Mesenchymal stem cell (in vitro differentiated cells and primary cell): Measurements from ENCODE around the gene CDH24.

Experiments
- DNase-seq: peaks from one replicate; pipeline ENCODE4 v3.0.0-alpha.2; 2013
- H2AFZ ChIP-seq: one replicate; pipeline ENCODE4 v1.6.1; 2013; ENCODE audit warnings: low read depth, mild to moderate bottlenecking, control low read depth, inconsistent platforms, low read length, moderate library complexity
- H2AK5ac ChIP-seq: 2 replicates; pipeline ENCODE4 v1.6.1; 2013; ENCODE audit warnings: low read length, moderate library complexity, mild to moderate bottlenecking, inconsistent platforms; ENCODE audit not compliant: severe bottlenecking
- H2BK120ac ChIP-seq: one replicate; pipeline ENCODE4 v1.6.1; 2013; ENCODE audit warnings: low read depth, mild to moderate bottlenecking, inconsistent platforms, low read length, moderate library complexity
- H2BK12ac ChIP-seq, 2 experiments: one replicate each; pipeline ENCODE4 v1.6.1; 2013; ENCODE audit warnings: inconsistent platforms in 2 of 2, low read length in 2 of 2, mild to moderate bottlenecking in 2 of 2, moderate library complexity in 2 of 2, control low read depth in 1 of 2
- H2BK15ac ChIP-seq: one replicate; pipeline ENCODE4 v1.6.1; 2013; ENCODE audit warnings: mild to moderate bottlenecking, low read depth, inconsistent platforms; ENCODE audit not compliant: poor library complexity, severe bottlenecking
- H2BK5ac ChIP-seq: 2 replicates; pipeline ENCODE4 v1.6.1; 2013; ENCODE audit warnings: low read depth, mild to moderate bottlenecking, low read length, control low read depth, inconsistent platforms; ENCODE audit not compliant: poor library complexity, severe bottlenecking
- H3K14ac ChIP-seq, 2 experiments: one replicate each; pipeline ENCODE4 v1.6.1; 2013; ENCODE audit warnings: inconsistent platforms in 2 of 2, low read length in 2 of 2, control low read depth in 1 of 2, mild to moderate bottlenecking in 1 of 2, moderate library complexity in 1 of 2
- H3K18ac ChIP-seq, 2 experiments: one replicate each; pipeline ENCODE4 v1.6.1; 2013; ENCODE audit warnings: inconsistent platforms in 2 of 2, low read length in 2 of 2, control low read depth in 1 of 2, low read depth in 1 of 2, mild to moderate bottlenecking in 1 of 2
- H3K23ac ChIP-seq, 2 experiments: one replicate each; pipeline ENCODE4 v1.6.1; 2013; ENCODE audit warnings: inconsistent platforms in 2 of 2, low read length in 2 of 2, mild to moderate bottlenecking in 2 of 2, moderate library complexity in 2 of 2, control low read depth in 1 of 2
- H3K27ac ChIP-seq: 2 replicates; pipeline ENCODE4 v1.5.1; 2013; ENCODE audit warnings: mild to moderate bottlenecking, moderate library complexity, low read length, control low read depth, inconsistent platforms; ENCODE audit not compliant: poor library complexity, severe bottlenecking
- H3K27me3 ChIP-seq, 2 experiments: 2 replicates each; pipeline versions ENCODE4 v1.6.1 to v1.7.0; 2013; ENCODE audit warnings: low read length in 2 of 2, mild to moderate bottlenecking in 2 of 2, moderate library complexity in 2 of 2, control low read depth in 1 of 2, inconsistent platforms in 1 of 2; ENCODE audit not compliant: control insufficient read depth in 1 of 2, insufficient read depth in 1 of 2
- H3K36me3 ChIP-seq, 2 experiments: 2 replicates each; pipeline versions ENCODE4 v1.6.1 to v1.7.0; 2013; ENCODE audit warnings: low read length in 2 of 2, control low read depth in 1 of 2, inconsistent platforms in 1 of 2, low read depth in 1 of 2, mild to moderate bottlenecking in 1 of 2; ENCODE audit not compliant: insufficient read depth in 2 of 2, control insufficient read depth in 1 of 2
- H3K4ac ChIP-seq, 2 experiments: one replicate each; pipeline ENCODE4 v1.6.1; 2013; ENCODE audit warnings: inconsistent platforms in 2 of 2, low read length in 2 of 2, mild to moderate bottlenecking in 2 of 2, moderate library complexity in 2 of 2, control low read depth in 1 of 2, low read depth in 1 of 2
- H3K4me1 ChIP-seq: 2 replicates; pipeline ENCODE4 v1.6.1; 2013; ENCODE audit warnings: low read depth, low read length, control low read depth; ENCODE audit not compliant: control insufficient read depth, insufficient read depth
- H3K4me2 ChIP-seq: 2 replicates; pipeline ENCODE4 v1.6.1; 2013; ENCODE audit warnings: low read length, mild to moderate bottlenecking, inconsistent platforms; ENCODE audit not compliant: poor library complexity, severe bottlenecking
- H3K4me3 ChIP-seq, 2 experiments: 2 replicates each; pipeline versions ENCODE4 v1.5.1 to v1.7.0; 2013; ENCODE audit warnings: low read length in 2 of 2, mild to moderate bottlenecking in 2 of 2, control low read depth in 1 of 2, low read depth in 1 of 2; ENCODE audit not compliant: insufficient read depth in 1 of 2
- H3K79me1 ChIP-seq: replicated peaks from 2 replicates; pipeline ENCODE4 v1.6.1; 2013; ENCODE audit warnings: mild to moderate bottlenecking, control low read depth, low read length, inconsistent platforms; ENCODE audit not compliant: poor library complexity, severe bottlenecking
- H3K9ac ChIP-seq: 2 replicates; pipeline ENCODE4 v1.7.0; 2013; ENCODE audit warnings: mild to moderate bottlenecking, low read length, moderate library complexity
- H3K9me3 ChIP-seq: 2 replicates; pipeline ENCODE4 v1.7.0; 2013; ENCODE audit warnings: mild to moderate bottlenecking, low read length; ENCODE audit not compliant: control insufficient read depth
- H4K8ac ChIP-seq: one replicate; pipeline ENCODE4 v1.6.1; 2013; ENCODE audit warnings: inconsistent platforms, mild to moderate bottlenecking, low read length, moderate library complexity
- H4K91ac ChIP-seq: one replicate; pipeline ENCODE4 v1.6.1; 2013; ENCODE audit warnings: mild to moderate bottlenecking, low read length, inconsistent platforms
- WGBS: methylation state at CpG from one replicate; pipeline ENCODE4 v1.1.7; 2013; ENCODE audit warnings: mixed read lengths; 5-methylcytosine and 5-hydroxymethylcytosine counted together

Gene CDH24

GRCh38 chr14:23033251-23033727 is 24.0 kb downstream of the CDH24 start:
- 97% methylated on average over 10 of the region's 10 CpGs for WGBS
- peak overlapping the region; percentile 48 for H3K4me2 ChIP-seq
- no peak for DNase-seq
- H3K23ac ChIP-seq = peak overlapping the region in 1 of 2 experiments; percentile 34
- no peak overlapping the region for H3K18ac ChIP-seq
- H3K4me3 ChIP-seq = peak overlapping the region in 1 of 2 experiments; percentile 95
- H4K8ac ChIP-seq = no peak overlapping the region
- peaks cover 7% of the 10 kb centered on the region for H3K4me1 ChIP-seq
- no peak overlapping the region for H2BK15ac ChIP-seq
- peak overlapping the region; percentile 49 for H2AK5ac ChIP-seq
- H3K4ac ChIP-seq = peak overlapping the region in 1 of 2 experiments; percentile 50
- no peaks in the 10 kb centered on the region for H3K9me3 ChIP-seq
- H2BK120ac ChIP-seq = no peak overlapping the region
- no peak overlapping the region for H2BK12ac ChIP-seq
- H3K27ac ChIP-seq = no peak overlapping the region
- peaks cover 24 to 41% of the 10 kb centered on the region in 2 experiments for H3K36me3 ChIP-seq
- no peak overlapping the region for H4K91ac ChIP-seq
- no peak overlapping the region for H2AFZ ChIP-seq
- no peak overlapping the region for H2BK5ac ChIP-seq
- no peak overlapping the region for H3K14ac ChIP-seq
- no peaks in the 10 kb centered on the region for H3K27me3 ChIP-seq
- peaks cover 7% of the 10 kb centered on the region for H3K79me1 ChIP-seq
- H3K9ac ChIP-seq = peak overlapping the region; percentile 99

GRCh38 chr14:23030936-23031335 is 26.4 kb downstream of the CDH24 start:
- Histone ChIP-seq H3K9me3 (no peaks in the 10 kb centered on the region), H3K18ac (no peak overlapping the region), H2AK5ac (no peak overlapping the region), H4K91ac (no peak overlapping the region), H3K79me1 (peaks cover 8% of the 10 kb centered on the region), H3K4me3 (no peak overlapping the region), H3K4ac (no peak overlapping the region), H3K4me1 (peaks cover 10% of the 10 kb centered on the region), H3K36me3 (peaks cover 33 to 53% of the 10 kb centered on the region in 2 experiments), H3K27ac (no peak overlapping the region), H3K9ac (no peak overlapping the region), H2BK120ac (no peak overlapping the region), H3K27me3 (no peaks in the 10 kb centered on the region), H2BK12ac (no peak overlapping the region), H4K8ac (no peak overlapping the region), H3K4me2 (no peak overlapping the region), H2BK15ac (no peak overlapping the region), H3K14ac (no peak overlapping the region), H2AFZ (no peak overlapping the region), H3K23ac (no peak overlapping the region), H2BK5ac (no peak overlapping the region)
- no peak for DNase-seq
- WGBS = 96% methylated on average over 4 of the region's 4 CpGs

DNA sequence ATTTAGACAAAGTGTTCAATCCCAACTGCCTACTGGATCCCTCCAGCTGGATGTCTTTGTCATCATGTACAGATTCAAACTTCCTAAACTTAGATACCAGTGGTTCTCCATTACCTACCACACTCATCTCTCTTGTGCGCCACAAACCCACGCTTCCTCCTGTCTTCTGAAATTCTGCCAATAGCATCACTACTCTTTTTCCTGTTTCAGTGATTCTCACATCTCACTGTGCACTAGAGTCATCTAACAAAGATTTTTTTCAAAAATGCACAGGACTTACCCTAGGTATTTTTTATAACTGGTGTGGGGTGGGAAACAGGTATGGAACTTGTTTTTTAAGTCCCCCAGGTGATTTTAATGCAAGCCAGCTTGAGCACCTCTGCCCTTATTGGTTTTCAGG is 28.5 kb downstream of the CDH24 start:
- Histone ChIP-seq H3K4me2 (no peak overlapping the region), H3K36me3 (peaks cover 36 to 65% of the 10 kb centered on the region in 2 experiments), H3K27me3 (no peaks in the 10 kb centered on the region), H3K9me3 (no peaks in the 10 kb centered on the region), H3K4me1 (peaks cover 17% of the 10 kb centered on the region), H4K8ac (no peak overlapping the region), H2AK5ac (no peak overlapping the region), H3K4ac (no peak overlapping the region), H4K91ac (no peak overlapping the region), H3K18ac (no peak overlapping the region), H2AFZ (no peak overlapping the region), H3K79me1 (peaks cover 9% of the 10 kb centered on the region), H2BK120ac (no peak overlapping the region), H2BK12ac (no peak overlapping the region), H3K14ac (no peak overlapping the region), H3K23ac (no peak overlapping the region), H3K4me3 (no peak overlapping the region), H2BK15ac (no peak overlapping the region), H3K27ac (no peak overlapping the region), H2BK5ac (no peak overlapping the region), H3K9ac (no peak overlapping the region)
- WGBS = 93% methylated on average over 2 of the region's 2 CpGs
- DNase-seq = no peak

- H2AK5ac ChIP-seq = no peak overlapping the region
- no peak overlapping the region for H3K4me2 ChIP-seq
- peaks cover 16 to 37% of the 10 kb centered on the region in 2 experiments for H3K36me3 ChIP-seq
- H2BK120ac ChIP-seq = no peak overlapping the region
- peak; percentile 21 for DNase-seq
- H3K27ac ChIP-seq = peak overlapping the region; percentile 20
- H2BK15ac ChIP-seq = no peak overlapping the region
- H3K9me3 ChIP-seq = no peaks in the 10 kb centered on the region
- no peak overlapping the region for H3K23ac ChIP-seq
- no peak overlapping the region for H2BK12ac ChIP-seq
- peaks cover 4% of the 10 kb centered on the region for H3K79me1 ChIP-seq
- H3K14ac ChIP-seq = no peak overlapping the region
- H3K18ac ChIP-seq = peak overlapping the region in 1 of 2 experiments; percentile 45
- no peak overlapping the region for H3K4me3 ChIP-seq
- WGBS = 40% methylated on average over 3 of the region's 4 CpGs
- H3K4me1 ChIP-seq = peaks cover 11% of the 10 kb centered on the region
- peak overlapping the region in 1 of 2 experiments; percentile 1 for H3K4ac ChIP-seq
- H3K9ac ChIP-seq = no peak overlapping the region
- H2BK5ac ChIP-seq = no peak overlapping the region
- H3K27me3 ChIP-seq = no peaks in the 10 kb centered on the region
- peak overlapping the region; percentile 69 for H4K8ac ChIP-seq
- no peak overlapping the region for H2AFZ ChIP-seq
- H4K91ac ChIP-seq = no peak overlapping the region
Observed at GRCh38 chr14:23025151-23025814, 32.0 kb downstream of the CDH24 start.
